ENCODE results near the gene CERS3.

GRCh38 chr15:100457201-100457600 lies 71.5 kb downstream of the CERS3 start:
- TF ChIP-seq CTCF (IDR thresholded peaks at IDR 0.05) (no peak), POLR2A (IDR thresholded peaks at IDR 0.05; ENCODE audit: low read depth) (no peak), POLR2AphosphoS5 (IDR thresholded peaks at IDR 0.05) (no peak)

All from esophagus muscularis mucosa (tissue), 3 donors.